IMR-90 (cell line): ENCODE results near the gene MOCOS. TPM values are rescaled to one million over a fixed set of nuclear protein-coding genes. Genes with fewer than 3 reads are reported as not detected.

ENCODE experiments used
- ATAC-seq: fragments of 200-7000 bp; cut with Tn5 transposase; 2 replicates; pipeline ENCODE4 v1.9.1; 2020; ENCODE audit warnings: low read depth, mild to moderate bottlenecking, moderate library complexity
- BruUV-seq: library from RNA; stranded (reverse); fragments of 400-500 nt; replicated peaks from 2 replicates; lab custom pipeline; 2021; lab: Mats Ljungman, UMichigan
- CTCF ChIA-PET: fragments of 300-600 bp; formaldehyde crosslinking; extraction: SDS; loops from one replicate; lab custom pipeline; 2021; ENCODE audit warnings: antibody characterized with exemption; lab: Yijun Ruan, JAX
- POLR2A ChIA-PET: fragments of 300-600 bp; sonication (Branson Sonifier 250); formaldehyde crosslinking; loops from one replicate; lab custom pipeline; 2022; ENCODE audit warnings: antibody characterized with exemption; ENCODE audit not compliant: unreplicated experiment; lab: Charles Lee
- DNase-seq: peaks from one replicate; pipeline ENCODE4 v3.0.0; 2013
- H2AFZ ChIP-seq: replicated peaks from 2 replicates; pipeline ENCODE3; 2013; ENCODE audit warnings: low read length, mild to moderate bottlenecking; ENCODE audit not compliant: poor library complexity
- H2AK5ac ChIP-seq: 2 replicates; pipeline ENCODE4 v1.6.1; 2013; ENCODE audit warnings: low read depth, low read length, inconsistent platforms
- H2AK9ac ChIP-seq: replicated peaks from 2 replicates; pipeline ENCODE3; 2013; ENCODE audit warnings: mild to moderate bottlenecking, low read depth, low read length, moderate library complexity; ENCODE audit not compliant: poor library complexity
- H2BK120ac ChIP-seq: 2 replicates; pipeline ENCODE4 v1.6.1; 2013; ENCODE audit warnings: low read depth, low read length, inconsistent platforms
- H2BK15ac ChIP-seq: 3 replicates; pipeline ENCODE4 v1.6.1; 2013; ENCODE audit warnings: low read depth, low read length, inconsistent platforms
- H2BK20ac ChIP-seq: 2 replicates; pipeline ENCODE4 v1.6.1; 2013; ENCODE audit warnings: low read depth, mild to moderate bottlenecking, inconsistent platforms, low read length, moderate library complexity
- H2BK5ac ChIP-seq: 2 replicates; pipeline ENCODE4 v1.6.1; 2013; ENCODE audit warnings: mild to moderate bottlenecking, low read depth, low read length, inconsistent platforms; ENCODE audit not compliant: poor library complexity, severe bottlenecking
- H3K14ac ChIP-seq: replicated peaks from 2 replicates; pipeline ENCODE4 v1.6.1; 2013; ENCODE audit warnings: low read depth, low read length, inconsistent platforms
- H3K18ac ChIP-seq: 2 replicates; pipeline ENCODE4 v1.6.1; 2013; ENCODE audit warnings: low read depth, low read length, control low read depth
- H3K23ac ChIP-seq: 2 replicates; pipeline ENCODE4 v1.6.1; 2013; ENCODE audit warnings: low read depth, low read length, inconsistent platforms
- H3K27ac ChIP-seq: 2 replicates; pipeline ENCODE4 v1.5.1; 2013; ENCODE audit warnings: mild to moderate bottlenecking, control low read depth, low read length; ENCODE audit not compliant: insufficient read depth
- H3K27me3 ChIP-seq: 2 replicates; pipeline ENCODE4 v1.6.1; 2013; ENCODE audit warnings: low read length; ENCODE audit not compliant: control insufficient read depth, insufficient read depth
- H3K36me3 ChIP-seq: 2 replicates; pipeline ENCODE4 v1.6.1; 2013; ENCODE audit warnings: low read length, mixed read lengths; ENCODE audit not compliant: control insufficient read depth, insufficient read depth
- H3K4ac ChIP-seq: 2 replicates; pipeline ENCODE4 v1.6.1; 2013; ENCODE audit warnings: low read depth, low read length, inconsistent platforms
- H3K4me1 ChIP-seq: 2 replicates; pipeline ENCODE4 v1.6.1; 2013; ENCODE audit warnings: low read length, mixed read lengths; ENCODE audit not compliant: control insufficient read depth, insufficient read depth
- H3K4me2 ChIP-seq: 2 replicates; pipeline ENCODE4 v1.6.1; 2013; ENCODE audit warnings: low read depth, mild to moderate bottlenecking, control low read depth, low read length, moderate library complexity
- H3K4me3 ChIP-seq: 2 replicates; pipeline ENCODE4 v1.5.1; 2013; ENCODE audit warnings: low read depth, mild to moderate bottlenecking, control low read depth, low read length, moderate library complexity; ENCODE audit not compliant: insufficient read depth
- H3K56ac ChIP-seq: 2 replicates; pipeline ENCODE4 v1.6.1; 2013; ENCODE audit warnings: low read length, inconsistent platforms; ENCODE audit not compliant: insufficient read depth; ENCODE audit errors: extremely low read depth
- H3K79me1 ChIP-seq, 2 experiments: 2 replicates each; pipeline ENCODE4 v1.6.1; 2013; ENCODE audit warnings: low read length in 2 of 2, inconsistent platforms in 1 of 2, low read depth in 1 of 2
- H3K9ac ChIP-seq: 2 replicates; pipeline ENCODE4 v1.6.1; 2013; ENCODE audit warnings: low read depth, low read length, control low read depth
- H3K9me1 ChIP-seq: 2 replicates; pipeline ENCODE4 v1.6.1; 2013; ENCODE audit warnings: low read length, inconsistent platforms; ENCODE audit not compliant: insufficient read depth
- H3K9me3 ChIP-seq: 2 replicates; pipeline ENCODE4 v1.6.1; 2013; ENCODE audit warnings: low read length; ENCODE audit not compliant: control insufficient read depth, insufficient read depth
- H4K20me1 ChIP-seq: 2 replicates; pipeline ENCODE4 v1.6.1; 2013; ENCODE audit warnings: low read length, inconsistent platforms; ENCODE audit not compliant: insufficient read depth
- H4K5ac ChIP-seq: 2 replicates; pipeline ENCODE4 v1.6.1; 2013; ENCODE audit warnings: mild to moderate bottlenecking, low read depth, low read length, control low read depth
- H4K8ac ChIP-seq, 2 experiments: 2 replicates each; pipeline ENCODE4 v1.6.1; 2013; ENCODE audit warnings: low read depth in 2 of 2, low read length in 2 of 2, control low read depth in 1 of 2, inconsistent platforms in 1 of 2
- H4K91ac ChIP-seq: 2 replicates; pipeline ENCODE4 v1.6.1; 2013; ENCODE audit warnings: low read depth, low read length, inconsistent platforms; ENCODE audit not compliant: insufficient read depth
- BHLHE40 ChIP-seq: fragments of 150-350 bp; IDR thresholded peaks from 2 replicates; pipeline ENCODE4 v1.6.1; 2016; ENCODE audit warnings: mild to moderate bottlenecking, low read depth, low read length
- CEBPB ChIP-seq: IDR thresholded peaks from 2 replicates; pipeline ENCODE4 v1.6.1; 2012; ENCODE audit warnings: low read depth, low read length, improper control_type of control experiment
- CHD1 ChIP-seq: IDR thresholded peaks from 2 replicates; pipeline ENCODE4 v1.6.1; 2012; ENCODE audit warnings: low read depth, low read length, improper control_type of control experiment
- FOS ChIP-seq: fragments of 150-350 bp; IDR thresholded peaks from 2 replicates; pipeline ENCODE4 v1.6.1; 2016; ENCODE audit warnings: low read depth, low read length
- MAFK ChIP-seq: IDR thresholded peaks from 2 replicates; pipeline ENCODE4 v1.6.1; 2012; ENCODE audit warnings: low read depth, low read length, improper control_type of control experiment
- MAZ ChIP-seq: IDR thresholded peaks from 2 replicates; pipeline ENCODE4 v1.6.1; 2012; ENCODE audit warnings: low read depth, mild to moderate bottlenecking, low read length, improper control_type of control experiment, moderate library complexity, borderline replicate concordance
- MXI1 ChIP-seq: IDR thresholded peaks from 2 replicates; pipeline ENCODE4 v1.6.1; 2012; ENCODE audit warnings: low read depth, mild to moderate bottlenecking, low read length, moderate library complexity, borderline replicate concordance
- NFE2L2 ChIP-seq: fragments of 150-350 bp; IDR thresholded peaks from 2 replicates; pipeline ENCODE4 v1.6.1; 2016; ENCODE audit warnings: low read depth, mild to moderate bottlenecking, low read length
- POLR2A ChIP-seq: IDR thresholded peaks from 2 replicates; pipeline ENCODE4 v1.6.1; 2012; ENCODE audit warnings: mild to moderate bottlenecking, low read depth, low read length
- RAD21 ChIP-seq: IDR thresholded peaks from 2 replicates; pipeline ENCODE4 v1.6.1; 2012; ENCODE audit warnings: low read length, improper control_type of control experiment
- RCOR1 ChIP-seq: IDR thresholded peaks from 2 replicates; pipeline ENCODE4 v1.6.1; 2012; ENCODE audit warnings: mild to moderate bottlenecking, low read length, improper control_type of control experiment; ENCODE audit not compliant: insufficient replicate concordance
- SMC3 ChIP-seq: fragments of 150-350 bp; IDR thresholded peaks from 2 replicates; pipeline ENCODE4 v1.6.1; 2016; ENCODE audit warnings: low read depth, mild to moderate bottlenecking, antibody characterized with exemption, low read length, moderate library complexity
- WGBS, 2 experiments: methylation state at CpG; one replicate each; pipeline versions ENCODE4 v1.1.5 to v1.1.7; 2013; ENCODE audit warnings: missing lambda C conversion rate in 2 of 2; ENCODE audit not compliant: insufficient read length in 1 of 2; ENCODE audit errors: extremely low coverage in 2 of 2; 5-methylcytosine and 5-hydroxymethylcytosine counted together
- dilution Hi-C: fragments of 300-500 bp; cut with HindIII; formaldehyde crosslinking; loops from one replicate; pipeline ENCODE4 v1.14.3; 2018; ENCODE audit warnings: low sequenced_read_pairs; ENCODE audit not compliant: unreplicated experiment
- in situ Hi-C: fragments of 300-500 bp; cut with MboI; formaldehyde crosslinking; loops from 3 replicates; pipeline ENCODE4 v1.14.3; 2019; ENCODE audit warnings: low sequenced_read_pairs, inconsistent platforms, mixed read lengths
- intact Hi-C: fragments of 100-400 bp; cut with micrococcal nuclease; formaldehyde crosslinking; loops from 2 replicates; pipeline ENCODE4 v1.10.0; 2022
- polyA plus RNA-seq, 3 experiments: library from polyadenylated mRNA; depleted of rRNA; stranded (reverse); fragments of >200 nt; gene quantifications; 2 replicates each; pipeline ENCODE4 v1.2.3, GENCODE V29; 2012; ENCODE audit warnings: low replicate concordance in 1 of 3
- total RNA-seq: library from RNA; depleted of rRNA; stranded (reverse); fragments of >200 nt; gene quantifications from 2 replicates; pipeline ENCODE4 v1.2.3, GENCODE V29; 2012
- TF ChIP-seq, protein P1 (sequence below): fragments of 150-350 bp; IDR thresholded peaks from 2 replicates; pipeline ENCODE4 v1.6.1; 2016; ENCODE audit warnings: low read depth, mild to moderate bottlenecking, low read length, moderate library complexity, borderline replicate concordance
- TF ChIP-seq, protein P2 (sequence below): fragments of 150-350 bp; IDR thresholded peaks from 2 replicates; pipeline ENCODE4 v1.6.1; 2017; ENCODE audit warnings: mild to moderate bottlenecking, antibody characterized with exemption, low read length, low read depth
- TF ChIP-seq, protein P3 (sequence below): conservative IDR thresholded peaks from 2 replicates; pipeline ENCODE4 v1.5.1; 2012; ENCODE audit warnings: mild to moderate bottlenecking, low read depth, low read length, improper control_type of control experiment

The MOCOS gene
- total and polyA plus RNA-seq, 2 of the 4 experiments (the other 2 are of a cell fraction), result 1.1 to 2.2 TPM

DNA sequence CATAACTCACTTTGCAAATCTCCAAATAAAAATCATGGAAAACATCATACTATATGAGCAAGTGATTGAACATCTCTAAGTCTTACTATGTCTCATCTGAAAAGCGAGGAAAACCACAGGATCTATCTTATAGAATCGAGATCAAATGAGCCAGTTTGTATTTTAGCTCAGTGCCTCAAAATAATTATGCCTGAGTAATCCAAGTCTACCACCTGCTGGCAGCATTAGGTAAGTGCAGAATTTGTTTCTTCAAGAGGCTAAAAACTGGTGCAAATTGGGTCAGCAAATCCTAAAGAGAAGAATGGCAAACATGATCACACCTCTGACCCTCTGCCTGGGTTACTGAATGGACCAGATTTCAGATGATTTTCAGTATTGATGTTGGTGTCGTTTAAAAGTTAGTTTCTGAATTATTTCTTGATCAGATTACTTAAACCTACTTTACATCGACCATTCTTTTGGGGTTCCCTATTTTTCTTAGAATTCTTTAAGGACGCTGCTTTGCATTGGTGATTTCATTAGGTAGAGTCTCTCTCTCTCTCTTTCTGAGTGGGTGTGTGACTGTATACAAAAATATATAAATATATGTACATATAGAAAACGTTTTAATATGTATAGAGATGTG, 97.5 kb downstream of the MOCOS start:
- Histone ChIP-seq H4K5ac (no peak overlapping the region), H2BK5ac (no peak overlapping the region), H2BK120ac (no peak overlapping the region), H2BK15ac (no peak overlapping the region), H3K4me1 (no peaks in the 10 kb centered on the region), H3K4me2 (no peak overlapping the region), H4K8ac (no peak overlapping the region), H2AK9ac (no peak overlapping the region), H3K9me1 (no peaks in the 10 kb centered on the region), H3K4ac (no peak overlapping the region), H3K27me3 (peaks cover 4% of the 10 kb centered on the region), H2AK5ac (no peak overlapping the region), H3K27ac (no peak overlapping the region), H3K23ac (no peak overlapping the region), H3K9ac (0 out of 2 replicates have a peak overlapping the region, but pooled peaks have one; percentile 22), H3K36me3 (no peaks in the 10 kb centered on the region), H3K56ac (no peak overlapping the region), H3K79me1 (no peaks in the 10 kb centered on the region), H4K91ac (no peak overlapping the region), H4K20me1 (no peaks in the 10 kb centered on the region), H3K9me3 (peaks cover 2% of the 10 kb centered on the region), H2BK20ac (no peak overlapping the region), H2AFZ (no peak overlapping the region), H3K4me3 (no peak overlapping the region), H3K14ac (no peak overlapping the region), H3K18ac (no peak overlapping the region)
- dilution Hi-C loops, result no loop called here
- ChIA-PET POLR2A (no interaction called here), CTCF (interaction anchor here (0.6 to 1.7 kb wide), 8 partner anchors 8 to 267 kb away, joined by 3 to 9 read pairs (median 4); no protein-coding TSS in a partner anchor)
- ATAC-seq (peak; percentile 89), DNase-seq (peak; percentile 74)
- in situ Hi-C loops, result loop anchor here (5.0 to 10.0 kb wide), 4 partner anchors 187 to 530 kb away; no protein-coding TSS in a partner anchor
- intact Hi-C loops, result loop anchor here (1.0 kb wide), 5 partner anchors 155 to 528 kb away; partner anchors contain the start of genes ELP2 and SLC39A6
- BruUV-seq, result no TSS peak
- WGBS, 2 experiments, result no CpG with 5 or more reads among the region's 6 CpGs
- TF ChIP-seq NFE2L2 (no peak), FOS (no peak), CHD1 (no peak), POLR2A (peak; percentile 59; the same call in 1 of the 2 replicates), RAD21 (peak; percentile 98), CEBPB (no peak), MAFK (no peak), RCOR1 (no peak), MXI1 (no peak), MAZ (no peak), SMC3 (peak; percentile 98), BHLHE40 (no peak)
- TF ChIP-seq, protein P1, sequence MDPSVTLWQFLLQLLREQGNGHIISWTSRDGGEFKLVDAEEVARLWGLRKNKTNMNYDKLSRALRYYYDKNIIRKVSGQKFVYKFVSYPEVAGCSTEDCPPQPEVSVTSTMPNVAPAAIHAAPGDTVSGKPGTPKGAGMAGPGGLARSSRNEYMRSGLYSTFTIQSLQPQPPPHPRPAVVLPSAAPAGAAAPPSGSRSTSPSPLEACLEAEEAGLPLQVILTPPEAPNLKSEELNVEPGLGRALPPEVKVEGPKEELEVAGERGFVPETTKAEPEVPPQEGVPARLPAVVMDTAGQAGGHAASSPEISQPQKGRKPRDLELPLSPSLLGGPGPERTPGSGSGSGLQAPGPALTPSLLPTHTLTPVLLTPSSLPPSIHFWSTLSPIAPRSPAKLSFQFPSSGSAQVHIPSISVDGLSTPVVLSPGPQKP, result no peak
- TF ChIP-seq, protein P2, sequence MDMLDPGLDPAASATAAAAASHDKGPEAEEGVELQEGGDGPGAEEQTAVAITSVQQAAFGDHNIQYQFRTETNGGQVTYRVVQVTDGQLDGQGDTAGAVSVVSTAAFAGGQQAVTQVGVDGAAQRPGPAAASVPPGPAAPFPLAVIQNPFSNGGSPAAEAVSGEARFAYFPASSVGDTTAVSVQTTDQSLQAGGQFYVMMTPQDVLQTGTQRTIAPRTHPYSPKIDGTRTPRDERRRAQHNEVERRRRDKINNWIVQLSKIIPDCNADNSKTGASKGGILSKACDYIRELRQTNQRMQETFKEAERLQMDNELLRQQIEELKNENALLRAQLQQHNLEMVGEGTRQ, result no peak
- TF ChIP-seq, protein P3, sequence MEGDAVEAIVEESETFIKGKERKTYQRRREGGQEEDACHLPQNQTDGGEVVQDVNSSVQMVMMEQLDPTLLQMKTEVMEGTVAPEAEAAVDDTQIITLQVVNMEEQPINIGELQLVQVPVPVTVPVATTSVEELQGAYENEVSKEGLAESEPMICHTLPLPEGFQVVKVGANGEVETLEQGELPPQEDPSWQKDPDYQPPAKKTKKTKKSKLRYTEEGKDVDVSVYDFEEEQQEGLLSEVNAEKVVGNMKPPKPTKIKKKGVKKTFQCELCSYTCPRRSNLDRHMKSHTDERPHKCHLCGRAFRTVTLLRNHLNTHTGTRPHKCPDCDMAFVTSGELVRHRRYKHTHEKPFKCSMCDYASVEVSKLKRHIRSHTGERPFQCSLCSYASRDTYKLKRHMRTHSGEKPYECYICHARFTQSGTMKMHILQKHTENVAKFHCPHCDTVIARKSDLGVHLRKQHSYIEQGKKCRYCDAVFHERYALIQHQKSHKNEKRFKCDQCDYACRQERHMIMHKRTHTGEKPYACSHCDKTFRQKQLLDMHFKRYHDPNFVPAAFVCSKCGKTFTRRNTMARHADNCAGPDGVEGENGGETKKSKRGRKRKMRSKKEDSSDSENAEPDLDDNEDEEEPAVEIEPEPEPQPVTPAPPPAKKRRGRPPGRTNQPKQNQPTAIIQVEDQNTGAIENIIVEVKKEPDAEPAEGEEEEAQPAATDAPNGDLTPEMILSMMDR, result peak; percentile 96
